Measurements from ENCODE around the gene XRCC3. TPM values are rescaled to one million over a fixed set of nuclear protein-coding genes. Genes with fewer than 3 reads are reported as not detected.
"Not testable (repeated sequence)": the region's sequence is repeated elsewhere in the genome, so short reads cannot be mapped to it uniquely, and the experiment has no call there.

The XRCC3 gene
- total and polyA plus RNA-seq, 2 donors = 5.4 to 10.6 TPM

GRCh38 chr14:103692871-103693270, 22.4 kb downstream of the XRCC3 start:
- Histone ChIP-seq H3K27ac (ENCODE audit: low read depth) (no peak overlapping the region), H3K4me3 (ENCODE audit: low read depth, low read length) (no peak overlapping the region), H3K36me3 (ENCODE audit: insufficient read depth) (no peaks in the 10 kb centered on the region), H3K4me1 (ENCODE audit: insufficient read depth) (no peaks in the 10 kb centered on the region)
- DNase-seq (ENCODE audit: extremely low spot score) = no peak
- 75% methylated on average over 12 of the region's 12 CpGs for WGBS

DNA sequence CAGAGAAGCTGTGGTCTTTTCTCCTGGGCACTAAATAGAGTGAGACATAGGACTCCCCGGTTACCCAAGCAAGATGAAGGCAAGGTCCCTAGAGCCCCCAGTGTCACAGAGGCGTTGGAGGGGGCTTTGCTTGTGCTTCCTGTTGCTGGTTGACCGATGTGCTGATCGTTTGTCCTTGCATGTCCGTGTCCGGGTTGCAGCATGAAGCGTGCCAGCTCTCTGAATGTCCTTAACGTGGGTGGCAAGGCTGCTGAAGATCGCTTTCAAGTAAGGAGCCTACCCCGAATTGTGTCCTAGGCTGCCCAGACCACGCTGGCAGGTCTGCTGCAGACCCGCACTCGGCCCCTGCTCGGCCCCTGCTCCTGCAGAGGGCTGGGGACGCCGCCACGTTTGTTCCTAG, 23.1 kb downstream of the XRCC3 start:
- Histone ChIP-seq H3K27ac (ENCODE audit: low read depth) (no peak overlapping the region), H3K4me1 (ENCODE audit: insufficient read depth) (no peaks in the 10 kb centered on the region), H3K4me3 (ENCODE audit: low read depth, low read length) (no peak overlapping the region), H3K36me3 (ENCODE audit: insufficient read depth) (no peaks in the 10 kb centered on the region)
- 95% methylated on average over 17 of the region's 17 CpGs for WGBS
- DNase-seq (ENCODE audit: extremely low spot score) = no peak

GRCh38 chr14:103691655-103692054, 23.6 kb downstream of the XRCC3 start:
- H3K27ac ChIP-seq (ENCODE audit: low read depth); DNase-seq (ENCODE audit: extremely low spot score); H3K4me1 ChIP-seq (ENCODE audit: insufficient read depth); H3K4me3 ChIP-seq (ENCODE audit: low read depth, low read length); H3K36me3 ChIP-seq (ENCODE audit: insufficient read depth): not testable (repeated sequence)
- WGBS = 92% methylated on average over 5 of the region's 5 CpGs

- DNase-seq (ENCODE audit: extremely low spot score) = no peak
- Histone ChIP-seq H3K4me1 (ENCODE audit: insufficient read depth) (no peaks in the 10 kb centered on the region), H3K27ac (ENCODE audit: low read depth) (no peak overlapping the region), H3K36me3 (ENCODE audit: insufficient read depth) (peaks cover 2% of the 10 kb centered on the region), H3K4me3 (ENCODE audit: low read depth, low read length) (no peak overlapping the region)
- WGBS = 86% methylated on average over 8 of the region's 8 CpGs
Measured at GRCh38 chr14:103690332-103690731, 24.9 kb downstream of the XRCC3 start.

- no peak overlapping the region for H3K4me3 ChIP-seq (ENCODE audit: low read depth, low read length)
- no peak for DNase-seq (ENCODE audit: extremely low spot score)
- H3K4me1 ChIP-seq (ENCODE audit: insufficient read depth) = no peaks in the 10 kb centered on the region
- H3K36me3 ChIP-seq (ENCODE audit: insufficient read depth) = peaks cover 2% of the 10 kb centered on the region
- WGBS = 69% methylated on average over 16 of the region's 16 CpGs
- no peak overlapping the region for H3K27ac ChIP-seq (ENCODE audit: low read depth)
Measured at GRCh38 chr14:103688906-103689902, 26.0 kb downstream of the XRCC3 start.

DNA sequence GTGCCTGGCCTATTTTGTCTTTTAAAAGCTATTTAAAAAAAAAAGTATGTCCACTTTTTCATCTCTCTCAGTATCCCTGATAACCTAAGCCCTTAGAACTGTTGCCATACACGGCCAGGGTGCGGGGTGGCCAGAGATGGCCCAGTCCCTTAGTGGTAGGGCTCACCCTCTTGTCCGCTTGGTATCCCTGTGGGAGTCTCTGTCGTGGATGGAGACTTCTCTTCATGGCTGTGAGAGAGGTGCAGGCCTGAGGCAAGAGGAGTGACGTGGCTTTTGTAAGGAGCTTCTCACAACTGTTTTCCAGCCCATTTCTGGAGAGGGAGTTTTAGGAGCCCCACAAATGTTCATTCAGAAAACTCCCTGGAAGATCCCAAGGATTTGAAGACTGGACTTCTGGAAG, 26.8 kb downstream of the XRCC3 start:
- 86% methylated on average over 5 of the region's 5 CpGs for WGBS
- Histone ChIP-seq H3K4me1 (ENCODE audit: insufficient read depth) (no peaks in the 10 kb centered on the region), H3K27ac (ENCODE audit: low read depth) (no peak overlapping the region), H3K4me3 (ENCODE audit: low read depth, low read length) (no peak overlapping the region), H3K36me3 (ENCODE audit: insufficient read depth) (peaks cover 2% of the 10 kb centered on the region)
- DNase-seq (ENCODE audit: extremely low spot score) = no peak

GRCh38 chr14:103687712-103688111, 27.5 kb downstream of the XRCC3 start:
- peaks cover 2% of the 10 kb centered on the region for H3K36me3 ChIP-seq (ENCODE audit: insufficient read depth)
- no peak for DNase-seq (ENCODE audit: extremely low spot score)
- H3K4me3 ChIP-seq (ENCODE audit: low read depth, low read length) = no peak overlapping the region
- H3K4me1 ChIP-seq (ENCODE audit: insufficient read depth) = no peaks in the 10 kb centered on the region
- WGBS = 91% methylated on average over 4 of the region's 4 CpGs
- no peak overlapping the region for H3K27ac ChIP-seq (ENCODE audit: low read depth)

GRCh38 chr14:103686831-103687485, 28.3 kb downstream of the XRCC3 start:
- Histone ChIP-seq H3K27ac (ENCODE audit: low read depth) (no peak overlapping the region), H3K4me1 (ENCODE audit: insufficient read depth) (no peaks in the 10 kb centered on the region), H3K4me3 (ENCODE audit: low read depth, low read length) (no peak overlapping the region), H3K36me3 (ENCODE audit: insufficient read depth) (peaks cover 2% of the 10 kb centered on the region)
- 83% methylated on average over 19 of the region's 19 CpGs for WGBS
- DNase-seq (ENCODE audit: extremely low spot score) = no peak

GRCh38 chr14:103685276-103686211, 29.7 kb downstream of the XRCC3 start:
- WGBS = 88% methylated on average over 23 of the region's 23 CpGs
- DNase-seq (ENCODE audit: extremely low spot score) = no peak
- Histone ChIP-seq H3K4me1 (ENCODE audit: insufficient read depth) (no peaks in the 10 kb centered on the region), H3K36me3 (ENCODE audit: insufficient read depth) (peaks cover 4% of the 10 kb centered on the region), H3K4me3 (ENCODE audit: low read depth, low read length) (no peak overlapping the region), H3K27ac (ENCODE audit: low read depth) (no peak overlapping the region)

GRCh38 chr14:103684871-103685270, 30.4 kb downstream of the XRCC3 start:
- no peak overlapping the region for H3K27ac ChIP-seq (ENCODE audit: low read depth)
- no peaks in the 10 kb centered on the region for H3K4me1 ChIP-seq (ENCODE audit: insufficient read depth)
- no peak overlapping the region for H3K4me3 ChIP-seq (ENCODE audit: low read depth, low read length)
- 88% methylated on average over 15 of the region's 15 CpGs for WGBS
- no peak for DNase-seq (ENCODE audit: extremely low spot score)
- H3K36me3 ChIP-seq (ENCODE audit: insufficient read depth) = peaks cover 4% of the 10 kb centered on the region

DNA sequence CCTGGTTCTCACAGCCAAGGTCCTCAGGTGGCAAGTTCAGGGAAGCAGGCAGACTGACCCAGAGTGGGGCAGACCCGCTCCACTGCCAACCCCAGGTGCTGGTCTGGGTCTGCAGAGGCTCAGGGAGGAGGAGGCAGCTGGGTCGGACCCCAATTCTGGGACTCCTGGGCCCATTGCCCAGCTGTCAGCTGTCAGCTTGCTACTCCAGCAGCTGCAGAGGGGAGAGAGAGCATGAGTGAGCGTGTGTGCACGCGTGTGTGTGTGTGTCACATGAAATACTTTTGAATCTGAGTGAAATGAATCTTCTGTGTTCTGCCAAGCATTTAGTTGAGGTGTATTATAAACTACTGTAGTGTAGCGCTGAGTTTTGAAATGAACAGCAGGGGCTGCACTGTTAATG, 30.8 kb downstream of the XRCC3 start:
- no peaks in the 10 kb centered on the region for H3K4me1 ChIP-seq (ENCODE audit: insufficient read depth)
- WGBS = 70% methylated on average over 6 of the region's 6 CpGs
- no peak for DNase-seq (ENCODE audit: extremely low spot score)
- H3K36me3 ChIP-seq (ENCODE audit: insufficient read depth) = peaks cover 4% of the 10 kb centered on the region
- no peak overlapping the region for H3K4me3 ChIP-seq (ENCODE audit: low read depth, low read length)
- H3K27ac ChIP-seq (ENCODE audit: low read depth) = no peak overlapping the region

DNA sequence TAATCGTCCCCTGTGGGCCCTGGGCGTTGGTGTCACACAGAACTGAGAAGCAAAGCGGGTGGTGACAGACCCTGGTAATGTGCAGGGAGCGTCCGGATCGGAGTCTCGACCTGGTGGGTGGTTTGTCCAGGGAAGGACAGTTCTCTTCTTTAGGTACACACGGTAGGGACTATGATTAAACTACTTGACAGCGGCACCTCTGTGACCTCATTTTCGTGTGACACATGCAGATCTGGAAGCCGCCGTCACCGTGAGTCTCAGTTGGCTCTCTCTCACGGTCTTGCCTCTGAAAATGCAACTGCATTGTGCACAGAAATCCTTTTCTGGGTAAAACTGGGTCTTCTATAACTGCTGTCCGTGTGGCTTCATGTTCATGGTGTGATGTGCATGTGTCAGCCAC, 32.1 kb downstream of the XRCC3 start:
- Histone ChIP-seq H3K36me3 (ENCODE audit: insufficient read depth) (peaks cover 4% of the 10 kb centered on the region), H3K27ac (ENCODE audit: low read depth) (no peak overlapping the region), H3K4me1 (ENCODE audit: insufficient read depth) (no peaks in the 10 kb centered on the region), H3K4me3 (ENCODE audit: low read depth, low read length) (no peak overlapping the region)
- 83% methylated on average over 15 of the region's 15 CpGs for WGBS
- no peak for DNase-seq (ENCODE audit: extremely low spot score)

- no peak overlapping the region for H3K4me3 ChIP-seq (ENCODE audit: low read depth, low read length)
- H3K27ac ChIP-seq (ENCODE audit: low read depth) = no peak overlapping the region
- no peak for DNase-seq (ENCODE audit: extremely low spot score)
- peaks cover 6% of the 10 kb centered on the region for H3K36me3 ChIP-seq (ENCODE audit: insufficient read depth)
- WGBS = 91% methylated on average over 17 of the region's 17 CpGs
- no peaks in the 10 kb centered on the region for H3K4me1 ChIP-seq (ENCODE audit: insufficient read depth)
Measured at GRCh38 chr14:103680491-103681231, 34.6 kb downstream of the XRCC3 start.
